Activated naive CD4-positive, alpha-beta T cell treated with anti-CD3 and anti-CD28 coated beads, Interleukin-2, amount 10 ng/mL, durations not matched to agents 7 days and 5 days (primary cell): ENCODE data around the gene DHX15.

ENCODE experiments used
- CTCF ChIA-PET: fragments of 350-600 bp; sonication (Branson Sonifier 250); formaldehyde crosslinking; loops from one replicate; lab custom pipeline; 2021; ENCODE audit warnings: antibody characterized with exemption; lab: Charles Lee
- DNase-seq: peaks from one replicate; pipeline ENCODE4 v3.0.0-alpha.2; 2020
- H3K27ac Mint-ChIP-seq: one replicate; pipeline ENCODE4 v1.8.0; 2021; ENCODE audit warnings: mild to moderate bottlenecking, moderate library complexity, mixed read lengths
- H3K27me3 Mint-ChIP-seq: one replicate; pipeline ENCODE4 v1.8.0; 2021; ENCODE audit warnings: mild to moderate bottlenecking, mixed read lengths
- H3K36me3 Mint-ChIP-seq: one replicate; pipeline ENCODE4 v1.8.0; 2021; ENCODE audit warnings: mixed read lengths
- H3K4me1 Mint-ChIP-seq: one replicate; pipeline ENCODE4 v1.8.0; 2021; ENCODE audit warnings: mixed read lengths
- H3K4me3 Mint-ChIP-seq: one replicate; pipeline ENCODE4 v1.8.0; 2021; ENCODE audit warnings: mild to moderate bottlenecking, moderate library complexity, mixed read lengths
- H3K9me3 Mint-ChIP-seq: one replicate; pipeline ENCODE4 v1.8.0; 2021; ENCODE audit warnings: mixed read lengths

Gene DHX15

DNA sequence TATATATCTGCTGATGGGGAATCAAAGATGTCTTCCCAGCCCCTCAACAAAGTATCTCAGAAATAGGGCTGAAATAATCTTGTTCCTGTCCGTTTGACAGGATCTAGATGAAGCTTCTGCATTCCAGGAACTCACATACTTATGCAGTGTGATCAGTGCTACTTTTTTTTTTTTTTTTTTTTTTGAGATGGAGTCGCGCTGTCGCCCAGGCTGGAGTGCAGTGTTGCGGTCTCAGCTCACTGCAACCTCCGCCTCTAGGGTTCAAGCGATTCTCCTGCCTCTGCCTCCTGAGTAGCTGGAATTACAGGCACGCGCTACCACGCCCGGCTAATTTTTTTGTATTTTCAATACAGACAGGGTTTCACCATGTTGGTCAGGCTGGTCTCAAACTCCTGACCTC, 36.4 kb downstream of the DHX15 start:
- DNase-seq: no peak
- no peaks in the 10 kb centered on the region for H3K27me3 Mint-ChIP-seq
- H3K27ac Mint-ChIP-seq: no peak overlapping the region
- H3K9me3 Mint-ChIP-seq: no peaks in the 10 kb centered on the region
- H3K36me3 Mint-ChIP-seq: peaks cover 36% of the 10 kb centered on the region
- no peak overlapping the region for H3K4me3 Mint-ChIP-seq
- peaks cover 38% of the 10 kb centered on the region for H3K4me1 Mint-ChIP-seq
- CTCF ChIA-PET: interaction anchor here (0.7 to 1.2 kb wide), 2 partner anchors 12 to 22 kb away, joined by 3 read pairs; no protein-coding TSS in a partner anchor

DNA sequence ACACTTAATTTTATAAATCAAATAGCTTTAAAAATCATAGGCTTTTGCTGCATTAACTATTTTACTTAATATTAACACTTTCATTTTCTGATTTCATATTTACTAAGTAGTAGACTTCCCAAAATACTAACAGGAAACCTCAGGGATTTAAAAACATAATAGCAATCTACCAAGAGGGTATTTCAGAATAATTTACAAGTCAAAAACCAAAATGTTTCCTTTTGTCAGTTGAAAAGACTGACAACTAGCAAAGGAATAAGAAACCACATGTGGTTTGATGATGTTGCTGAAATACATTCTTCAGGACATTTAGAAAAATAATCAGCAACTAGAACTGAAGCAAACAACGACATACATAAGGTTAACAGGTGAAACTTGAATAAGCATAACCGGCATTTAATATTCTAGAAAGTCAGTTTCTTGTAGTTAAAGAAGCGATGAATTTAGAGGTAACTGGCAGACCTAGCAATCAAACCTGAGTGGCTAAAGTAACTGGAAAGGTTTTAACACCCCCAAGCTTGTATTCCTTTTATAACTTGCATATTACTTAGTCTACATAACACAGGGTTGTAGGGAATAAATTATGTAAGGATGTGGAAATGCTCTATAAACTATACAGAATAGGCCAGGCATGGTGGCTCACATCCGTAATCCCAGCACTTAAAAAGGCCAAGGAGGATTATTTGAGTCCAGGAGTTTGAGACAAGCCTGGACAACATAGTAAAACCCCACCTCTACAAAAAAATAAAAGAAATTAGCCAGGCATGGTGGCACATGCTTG, 40.0 kb downstream of the DHX15 start:
- H3K4me3 Mint-ChIP-seq: no peak overlapping the region
- peaks cover 57% of the 10 kb centered on the region for H3K36me3 Mint-ChIP-seq
- CTCF ChIA-PET: interaction anchor here (1.7 kb wide), 1 partner anchor 16 kb away, joined by 4 read pairs; no protein-coding TSS in a partner anchor
- peaks cover 33% of the 10 kb centered on the region for H3K4me1 Mint-ChIP-seq
- H3K27ac Mint-ChIP-seq: peak overlapping the region; percentile 63
- DNase-seq: no peak
- no peaks in the 10 kb centered on the region for H3K27me3 Mint-ChIP-seq
- H3K9me3 Mint-ChIP-seq: no peaks in the 10 kb centered on the region

DNA sequence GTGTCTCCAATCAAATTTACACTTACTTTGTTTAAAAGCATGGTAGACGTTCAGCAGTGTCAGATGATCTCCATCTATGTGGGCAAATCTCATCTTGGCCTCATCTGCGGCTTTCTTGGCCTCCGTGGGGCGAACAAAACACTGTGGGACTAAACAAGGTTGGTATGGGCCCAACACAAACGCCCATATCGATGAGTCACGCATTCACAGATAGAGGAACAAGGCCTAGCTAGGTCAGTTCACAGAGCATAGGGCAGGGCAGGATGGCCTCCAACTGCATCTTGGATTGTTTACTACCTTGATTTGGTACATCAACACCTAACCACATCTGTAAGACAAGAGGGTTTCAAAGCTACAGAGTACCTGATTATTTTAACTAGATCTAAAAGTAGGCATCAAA, 47.3 kb downstream of the DHX15 start:
- Mint-ChIP-seq H3K9me3 (no peaks in the 10 kb centered on the region), H3K27ac (no peak overlapping the region), H3K27me3 (no peaks in the 10 kb centered on the region), H3K36me3 (peaks cover 52% of the 10 kb centered on the region), H3K4me3 (no peak overlapping the region), H3K4me1 (peaks cover 8% of the 10 kb centered on the region)
- CTCF ChIA-PET: no interaction called here
- no peak for DNase-seq

DNA sequence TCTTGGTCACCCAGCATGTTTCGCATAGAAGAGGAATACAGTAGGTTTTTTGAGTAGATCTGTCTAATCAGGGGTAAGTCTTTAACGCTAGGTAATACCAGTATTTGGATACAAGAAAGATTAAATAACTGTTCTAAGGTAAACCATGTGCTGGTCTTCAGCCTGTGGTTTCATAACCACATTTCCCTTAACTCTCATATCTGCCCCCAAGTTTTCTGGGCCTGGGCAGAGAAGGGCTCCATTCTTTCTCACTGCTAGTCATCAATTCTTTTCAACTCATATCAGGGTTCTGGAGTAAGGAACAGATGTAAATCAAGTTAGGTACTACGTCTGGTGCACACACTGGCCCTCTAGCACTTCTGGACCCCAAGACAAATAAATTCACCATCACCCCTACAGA, 49.0 kb downstream of the DHX15 start:
- Mint-ChIP-seq H3K4me1 (peaks cover 8% of the 10 kb centered on the region), H3K27me3 (no peaks in the 10 kb centered on the region), H3K9me3 (no peaks in the 10 kb centered on the region), H3K4me3 (no peak overlapping the region), H3K36me3 (peaks cover 47% of the 10 kb centered on the region), H3K27ac (no peak overlapping the region)
- DNase-seq: no peak
- CTCF ChIA-PET: no interaction called here

DNA sequence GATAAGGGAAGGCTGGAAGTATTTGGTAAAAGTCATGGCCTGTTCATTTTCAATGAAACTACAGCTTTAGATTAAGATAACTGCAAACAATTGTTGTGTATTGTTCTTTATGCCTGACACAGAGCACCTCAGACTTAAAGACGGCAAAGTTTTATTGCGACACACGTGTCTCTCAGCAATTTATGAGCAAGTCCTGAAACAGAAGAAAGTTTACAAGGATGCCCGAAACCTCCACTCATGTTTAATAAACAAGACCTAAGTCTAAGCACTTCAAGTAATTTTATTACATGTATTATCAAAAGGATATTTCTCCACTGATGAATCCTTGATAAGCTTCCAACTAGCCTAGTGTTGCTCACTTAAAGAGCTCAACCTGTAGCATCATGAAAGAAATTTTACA, 51.0 kb downstream of the DHX15 start:
- Mint-ChIP-seq H3K27me3 (no peaks in the 10 kb centered on the region), H3K36me3 (peaks cover 47% of the 10 kb centered on the region), H3K4me3 (no peak overlapping the region), H3K4me1 (no peaks in the 10 kb centered on the region), H3K9me3 (no peaks in the 10 kb centered on the region), H3K27ac (no peak overlapping the region)
- CTCF ChIA-PET: interaction anchor here (1.0 to 1.1 kb wide), 2 partner anchors 14 to 18 kb away, joined by 3 to 4 read pairs; no protein-coding TSS in a partner anchor
- no peak for DNase-seq

DNA sequence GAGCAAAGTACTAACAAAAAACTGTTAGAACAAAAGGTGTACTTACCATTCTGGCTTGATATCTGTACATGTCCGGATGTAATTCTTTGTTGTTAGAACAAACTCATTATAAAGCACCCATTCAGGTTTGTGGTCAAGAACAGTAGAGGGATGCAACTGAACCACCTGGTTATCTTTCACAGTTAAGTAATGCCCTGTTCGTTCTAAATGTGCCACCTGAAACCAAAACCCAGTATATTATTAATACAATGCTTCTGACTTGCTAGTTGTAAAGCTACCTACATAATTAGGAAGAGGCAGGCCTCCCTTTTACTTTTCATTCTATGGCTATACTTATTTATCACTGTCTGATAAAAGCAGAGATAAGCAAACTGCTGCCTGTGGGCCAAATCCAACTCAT, 54.8 kb downstream of the DHX15 start:
- no peak overlapping the region for H3K4me3 Mint-ChIP-seq
- H3K36me3 Mint-ChIP-seq: peaks cover 65% of the 10 kb centered on the region
- H3K9me3 Mint-ChIP-seq: no peaks in the 10 kb centered on the region
- DNase-seq: no peak
- no peaks in the 10 kb centered on the region for H3K27me3 Mint-ChIP-seq
- H3K27ac Mint-ChIP-seq: no peak overlapping the region
- H3K4me1 Mint-ChIP-seq: no peaks in the 10 kb centered on the region
- CTCF ChIA-PET: no interaction called here

DNA sequence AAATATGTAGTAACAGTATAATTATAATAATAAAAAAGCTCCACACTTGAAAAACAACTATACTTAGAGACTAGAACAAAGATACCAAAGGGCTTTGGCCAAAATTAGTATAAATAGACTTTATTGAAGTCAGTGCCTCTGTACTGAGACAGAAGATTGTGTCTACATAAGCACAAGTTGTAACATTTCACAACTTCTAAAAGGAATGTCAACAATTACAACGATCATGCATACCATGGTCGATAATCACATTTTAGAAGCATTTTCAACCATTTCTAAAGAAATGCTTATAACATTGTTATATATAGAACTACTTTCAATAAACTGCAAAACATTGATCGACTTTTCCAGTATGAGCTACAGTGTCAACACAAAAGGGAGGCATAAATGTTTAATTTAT, 57.0 kb downstream of the DHX15 start:
- no peak overlapping the region for H3K27ac Mint-ChIP-seq
- CTCF ChIA-PET: interaction anchor here (1.0 to 2.0 kb wide), 3 partner anchors 11 to 24 kb away, joined by 3 to 6 read pairs (median 4); no protein-coding TSS in a partner anchor
- no peak for DNase-seq
- H3K36me3 Mint-ChIP-seq: peaks cover 62% of the 10 kb centered on the region
- H3K4me1 Mint-ChIP-seq: no peaks in the 10 kb centered on the region
- H3K9me3 Mint-ChIP-seq: no peaks in the 10 kb centered on the region
- no peak overlapping the region for H3K4me3 Mint-ChIP-seq
- no peaks in the 10 kb centered on the region for H3K27me3 Mint-ChIP-seq

DNA sequence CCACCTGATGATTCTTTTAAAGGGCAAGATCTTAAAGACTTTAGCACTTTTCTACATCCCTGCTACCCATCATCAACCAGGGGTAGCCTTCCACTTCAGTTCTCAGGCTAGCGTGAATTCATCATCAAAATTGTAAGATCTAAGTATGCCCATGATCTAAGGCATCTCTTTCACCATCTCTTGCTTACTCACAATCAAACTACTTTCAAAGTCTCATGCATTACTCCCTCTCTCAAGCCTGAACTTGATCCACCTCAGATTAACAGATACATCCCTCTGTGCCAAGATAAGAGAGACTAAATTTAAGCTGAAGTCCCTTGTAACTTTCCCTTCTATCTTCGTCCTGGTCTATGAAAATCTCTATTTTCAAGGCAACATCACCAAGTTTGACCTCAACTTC, 62.8 kb downstream of the DHX15 start:
- DNase-seq: no peak
- H3K36me3 Mint-ChIP-seq: peaks cover 58% of the 10 kb centered on the region
- CTCF ChIA-PET: no interaction called here
- no peak overlapping the region for H3K27ac Mint-ChIP-seq
- H3K9me3 Mint-ChIP-seq: no peaks in the 10 kb centered on the region
- H3K4me3 Mint-ChIP-seq: no peak overlapping the region
- no peaks in the 10 kb centered on the region for H3K27me3 Mint-ChIP-seq
- H3K4me1 Mint-ChIP-seq: no peaks in the 10 kb centered on the region

DNA sequence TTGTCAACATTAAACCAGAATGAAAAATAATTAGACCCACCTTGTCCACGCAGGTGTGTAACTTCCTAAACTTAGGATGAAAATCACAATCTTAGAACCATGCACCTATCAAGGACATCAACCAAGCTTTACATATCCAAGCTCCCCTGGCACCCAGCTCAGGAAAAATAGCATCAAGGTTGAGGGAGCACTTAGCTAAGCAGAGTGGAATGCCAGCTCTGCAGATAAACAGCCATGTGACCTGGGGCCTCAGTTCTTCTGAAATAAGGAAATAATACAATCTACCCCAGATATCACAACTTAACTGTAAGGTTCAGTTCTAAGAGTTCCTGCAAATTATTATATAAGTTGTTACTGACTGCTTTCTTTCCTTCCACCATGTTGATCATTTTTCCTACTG, 64.7 kb downstream of the DHX15 start:
- Mint-ChIP-seq H3K27me3 (no peaks in the 10 kb centered on the region), H3K27ac (no peak overlapping the region), H3K36me3 (peaks cover 48% of the 10 kb centered on the region), H3K9me3 (no peaks in the 10 kb centered on the region), H3K4me1 (no peaks in the 10 kb centered on the region), H3K4me3 (no peak overlapping the region)
- DNase-seq: no peak
- CTCF ChIA-PET: no interaction called here

DNA sequence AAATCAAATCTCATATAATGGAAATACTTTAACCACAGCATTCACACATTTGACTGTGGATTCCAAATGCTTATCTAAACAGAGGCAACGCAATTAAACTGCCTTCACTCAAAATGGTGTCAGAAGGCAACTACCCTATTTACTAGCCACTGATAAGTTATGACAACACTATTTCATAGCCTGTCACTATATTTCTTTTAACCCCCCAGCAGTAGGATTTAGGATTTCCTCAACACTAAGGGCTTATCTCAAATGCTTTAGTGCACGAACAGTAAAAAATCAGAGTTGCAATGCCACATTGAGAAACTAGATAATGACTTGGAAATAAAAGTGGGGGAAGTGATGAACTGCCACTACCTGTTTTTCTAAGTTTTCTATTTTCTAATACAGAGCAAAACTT, 66.7 kb downstream of the DHX15 start:
- no peak for DNase-seq

DNA sequence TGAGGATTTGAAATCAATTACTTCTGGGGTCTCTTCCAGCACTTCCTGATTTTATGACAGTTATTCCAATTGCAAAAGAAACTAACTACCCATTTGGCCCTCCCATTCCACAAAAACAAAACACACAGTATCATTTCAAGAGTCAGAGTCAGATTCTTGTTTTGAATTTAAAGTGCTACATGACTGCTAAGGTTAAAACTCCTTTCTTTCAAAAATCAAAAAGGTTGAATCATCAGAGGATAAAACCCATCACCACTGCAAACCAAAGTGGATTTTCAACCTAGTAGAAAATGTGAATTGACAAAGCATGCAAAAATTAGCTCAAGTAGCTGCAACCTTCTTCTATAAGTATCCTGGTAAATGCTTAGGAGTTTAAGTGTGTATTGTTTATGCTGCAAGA, 67.4 kb downstream of the DHX15 start:
- H3K4me1 Mint-ChIP-seq: no peaks in the 10 kb centered on the region
- H3K9me3 Mint-ChIP-seq: no peaks in the 10 kb centered on the region
- no peak overlapping the region for H3K27ac Mint-ChIP-seq
- no peak for DNase-seq
- no peaks in the 10 kb centered on the region for H3K27me3 Mint-ChIP-seq
- CTCF ChIA-PET: no interaction called here
- H3K4me3 Mint-ChIP-seq: no peak overlapping the region
- peaks cover 44% of the 10 kb centered on the region for H3K36me3 Mint-ChIP-seq

More for the DNA sequence above, 66.7 kb downstream of the DHX15 start:
- no peak overlapping the region for H3K4me3 Mint-ChIP-seq
- H3K27me3 Mint-ChIP-seq: no peaks in the 10 kb centered on the region
- CTCF ChIA-PET: no interaction called here
- no peak overlapping the region for H3K27ac Mint-ChIP-seq
- H3K4me1 Mint-ChIP-seq: no peaks in the 10 kb centered on the region
- no peaks in the 10 kb centered on the region for H3K9me3 Mint-ChIP-seq
- H3K36me3 Mint-ChIP-seq: peaks cover 50% of the 10 kb centered on the region

DNA sequence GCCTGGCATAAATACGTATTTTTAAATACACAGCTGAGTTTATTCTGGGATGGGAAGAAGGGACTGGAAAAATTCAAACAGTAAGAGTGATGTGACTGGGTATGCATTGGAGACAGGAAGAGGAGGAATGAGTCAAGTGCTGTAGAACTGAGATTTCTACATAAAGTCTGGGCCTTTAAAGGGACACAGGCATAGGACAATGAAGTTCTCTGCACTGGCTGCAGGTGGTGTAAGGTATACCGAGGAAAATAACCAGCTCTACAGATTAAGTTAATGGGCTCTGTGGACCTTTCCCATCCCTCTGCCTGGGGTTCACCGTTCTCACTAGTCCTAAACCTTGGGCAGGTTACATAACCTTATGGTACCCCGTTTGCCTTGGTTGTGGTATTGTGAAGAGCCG, 68.7 kb downstream of the DHX15 start:
- DNase-seq: no peak
- Mint-ChIP-seq H3K27me3 (no peaks in the 10 kb centered on the region), H3K4me1 (no peaks in the 10 kb centered on the region), H3K36me3 (peaks cover 35% of the 10 kb centered on the region), H3K9me3 (no peaks in the 10 kb centered on the region), H3K4me3 (no peak overlapping the region), H3K27ac (no peak overlapping the region)
- CTCF ChIA-PET: no interaction called here

DNA sequence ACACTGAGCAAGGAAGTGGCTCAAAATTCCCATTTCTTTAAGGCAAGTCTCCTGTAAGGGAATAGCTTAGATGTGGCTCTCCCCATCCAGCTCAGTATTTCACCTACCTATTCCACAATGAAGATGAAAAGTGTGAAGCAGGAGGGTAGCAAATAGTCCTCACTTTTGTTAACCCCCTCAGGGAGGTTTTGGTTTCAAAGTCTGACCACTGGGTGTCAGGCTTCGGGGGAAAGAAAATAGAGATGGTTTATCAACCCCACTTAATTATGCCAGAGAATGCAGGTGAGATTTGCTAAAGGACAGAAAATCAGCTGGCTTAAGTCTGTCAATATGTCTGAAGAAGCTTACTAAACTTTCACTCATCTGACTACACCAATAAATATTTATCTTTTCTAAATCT, 69.5 kb downstream of the DHX15 start:
- H3K27me3 Mint-ChIP-seq: no peaks in the 10 kb centered on the region
- H3K36me3 Mint-ChIP-seq: peaks cover 31% of the 10 kb centered on the region
- no peaks in the 10 kb centered on the region for H3K4me1 Mint-ChIP-seq
- H3K9me3 Mint-ChIP-seq: no peaks in the 10 kb centered on the region
- CTCF ChIA-PET: interaction anchor here (1.0 kb wide), 2 partner anchors 9 to 12 kb away, joined by 3 read pairs; no protein-coding TSS in a partner anchor
- no peak for DNase-seq
- no peak overlapping the region for H3K27ac Mint-ChIP-seq
- no peak overlapping the region for H3K4me3 Mint-ChIP-seq

DNA sequence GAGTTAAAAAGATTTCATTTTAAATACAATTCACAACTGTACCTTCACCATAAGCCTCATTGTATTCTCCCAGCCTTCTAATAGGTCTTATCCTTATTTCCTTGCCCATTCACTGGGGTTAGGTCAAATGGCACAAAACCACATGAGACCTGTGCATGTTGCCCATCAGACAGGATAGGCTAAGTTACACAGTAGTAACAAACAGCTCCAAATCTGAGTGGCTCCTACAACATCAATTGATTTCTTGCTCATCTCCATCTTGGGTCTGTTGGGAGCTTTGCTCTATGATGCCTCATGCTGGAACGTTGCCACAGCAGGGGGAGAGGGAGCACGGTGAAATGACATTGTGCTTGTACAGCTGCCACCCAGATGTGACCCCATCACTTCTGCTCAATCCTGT, 70.6 kb downstream of the DHX15 start:
- Mint-ChIP-seq H3K36me3 (peaks cover 28% of the 10 kb centered on the region), H3K9me3 (no peaks in the 10 kb centered on the region), H3K27me3 (no peaks in the 10 kb centered on the region), H3K4me1 (no peaks in the 10 kb centered on the region), H3K4me3 (no peak overlapping the region), H3K27ac (no peak overlapping the region)
- CTCF ChIA-PET: interaction anchor here (1.0 kb wide), 1 partner anchor 13 kb away, joined by 3 read pairs; no protein-coding TSS in a partner anchor
- DNase-seq: no peak
